Measurements from ENCODE around the gene GPRIN3.

GRCh38 chr4:89356086-89356485 is 48.5 kb upstream of the GPRIN3 start:
- TF ChIP-seq ZNF530 (tag by site-specific recombination; IDR thresholded peaks at IDR 0.05; ENCODE audit: low read depth) (no peak), ZNF791 (tag by site-specific recombination; IDR thresholded peaks at IDR 0.05) (no peak), TSHZ1 (tag by site-specific recombination; IDR thresholded peaks at IDR 0.05; ENCODE audit: borderline replicate concordance) (peak; percentile 75; the same call in 1 of the 2 replicates), CTCF (tag by site-specific recombination; IDR thresholded peaks at IDR 0.05) (no peak), ZNF239 (tag by site-specific recombination; IDR thresholded peaks at IDR 0.05) (no peak), ATF2 (tag by site-specific recombination; IDR thresholded peaks at IDR 0.05; ENCODE audit: low read depth) (no peak), ZNF843 (tag by site-specific recombination; IDR thresholded peaks at IDR 0.05) (peak; percentile 68), BCL6B (tag by site-specific recombination; IDR thresholded peaks at IDR 0.05) (peak; percentile 75), ZNF624 (tag by site-specific recombination; IDR thresholded peaks at IDR 0.05) (no peak)

Measured in HEK293 (cell line).